Measurements from ENCODE around the gene NPIPB4.
"Not testable (repeated sequence)": the region's sequence is repeated elsewhere in the genome, so short reads cannot be mapped to it uniquely, and the experiment has no call there.

NPIPB4 gene

DNA sequence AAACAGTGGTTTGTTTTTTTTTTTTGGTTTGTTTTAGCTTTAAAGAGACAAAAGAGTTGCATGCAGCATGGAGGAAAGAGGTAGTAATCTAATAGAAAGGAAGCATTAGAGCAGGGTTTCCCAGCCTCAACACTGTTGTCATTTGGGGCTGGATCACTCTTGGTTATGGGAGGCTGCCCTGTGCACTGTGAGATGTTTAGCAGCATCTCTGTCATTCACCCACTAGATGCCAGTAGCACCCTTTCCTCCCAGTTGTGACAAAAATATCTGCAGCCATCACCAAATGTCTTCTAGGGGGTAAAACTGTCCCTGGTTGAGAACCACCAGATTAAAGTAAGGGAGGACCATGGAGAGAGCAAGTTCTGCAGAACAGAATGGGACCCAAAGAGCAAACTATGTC is 40.5 kb downstream of the NPIPB4 start:
- H3K27me3 ChIP-seq; H3K36me3 ChIP-seq; H3K27ac ChIP-seq; H3K4me3 ChIP-seq (ENCODE audit: low read depth in 1 of 2, low read length in 1 of 2); H3K9me3 ChIP-seq; H3K4me1 ChIP-seq (ENCODE audit: control insufficient read depth in 1 of 2, insufficient read depth in 1 of 2, low read depth in 1 of 2, low read length in 1 of 2): not testable (repeated sequence)

DNA sequence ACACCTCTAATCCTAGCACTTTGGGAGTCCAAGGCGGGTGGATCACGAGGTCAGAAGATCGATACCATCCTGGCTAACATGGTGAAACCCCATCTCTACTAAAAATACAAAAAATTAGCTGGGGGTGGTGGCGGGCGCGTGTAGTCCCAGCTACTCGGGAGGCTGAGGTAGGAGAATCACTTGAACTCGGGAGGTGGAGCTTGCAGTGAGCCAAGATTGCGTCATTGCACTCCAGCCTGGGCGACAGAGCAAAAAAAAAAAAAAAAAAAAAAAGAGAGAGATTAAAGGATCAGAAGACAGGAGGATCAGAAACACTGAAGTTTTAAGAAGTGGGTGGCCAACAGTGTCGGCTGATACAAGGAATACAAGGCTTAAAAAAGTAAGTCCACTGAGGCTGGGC is 41.9 kb downstream of the NPIPB4 start:
- H3K27me3 ChIP-seq; H3K9me3 ChIP-seq; H3K36me3 ChIP-seq; H3K4me3 ChIP-seq (ENCODE audit: low read depth in 1 of 2, low read length in 1 of 2); H3K27ac ChIP-seq; H3K4me1 ChIP-seq (ENCODE audit: control insufficient read depth in 1 of 2, insufficient read depth in 1 of 2, low read depth in 1 of 2, low read length in 1 of 2): not testable (repeated sequence)

DNA sequence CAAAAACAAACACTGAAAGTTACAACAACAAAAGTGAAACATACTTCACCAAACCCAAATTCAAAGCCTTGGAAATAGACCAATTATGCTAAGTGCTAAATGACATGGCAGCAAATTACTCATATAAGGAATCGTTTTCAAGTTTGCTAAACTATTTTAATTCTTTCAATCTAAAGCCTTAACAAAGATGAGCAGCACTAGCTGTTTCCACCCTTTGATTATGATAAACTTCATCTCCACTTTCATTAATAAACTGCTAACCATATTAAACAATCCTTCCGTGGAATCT is 55.2 kb downstream of the NPIPB4 start:
- H3K4me1 ChIP-seq (ENCODE audit: control insufficient read depth in 1 of 2, insufficient read depth in 1 of 2, low read depth in 1 of 2, low read length in 1 of 2); H3K27me3 ChIP-seq; H3K9me3 ChIP-seq; H3K36me3 ChIP-seq; H3K27ac ChIP-seq; H3K4me3 ChIP-seq (ENCODE audit: low read depth in 1 of 2, low read length in 1 of 2): not testable (repeated sequence)

DNA sequence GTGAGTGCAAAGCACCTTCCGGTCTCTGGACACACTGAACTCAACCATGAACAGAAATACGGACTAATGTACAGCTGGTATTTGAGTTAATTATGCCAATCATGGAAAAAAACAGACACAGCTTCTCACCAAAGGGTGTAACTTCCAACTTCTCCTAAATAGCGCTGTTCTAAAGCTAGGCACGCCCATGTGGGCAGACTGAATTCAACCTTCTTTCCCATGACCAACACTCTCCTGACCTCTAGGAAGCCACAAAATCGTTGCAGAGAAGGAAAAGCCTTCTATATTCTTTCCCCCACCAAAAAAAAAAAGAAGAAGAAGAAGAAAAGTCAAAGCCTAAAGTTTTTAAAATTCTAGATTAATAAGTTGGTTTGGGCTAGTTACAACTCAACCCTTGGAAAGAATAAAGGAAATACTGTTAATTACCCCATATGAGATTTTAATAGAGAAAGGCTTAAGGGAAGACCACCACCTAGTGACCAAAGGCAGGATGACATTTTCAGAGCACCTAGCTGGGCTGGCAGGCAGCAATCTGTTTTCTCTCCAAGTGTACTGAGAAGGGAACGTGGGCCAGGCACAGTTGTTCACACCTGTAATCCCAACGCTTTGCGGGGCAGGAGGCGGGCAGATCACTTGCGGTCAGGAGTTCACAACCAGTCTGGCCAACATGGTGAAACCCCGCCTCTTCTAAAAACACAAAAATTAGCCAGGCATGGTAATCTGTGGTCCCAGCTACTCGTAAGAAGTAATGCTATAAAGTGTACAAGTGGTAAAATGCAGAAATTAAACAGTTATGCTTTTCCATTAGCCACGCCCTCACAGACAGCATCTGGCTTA is 55.8 kb downstream of the NPIPB4 start:
- H3K9me3 ChIP-seq; H3K4me3 ChIP-seq (ENCODE audit: low read depth in 1 of 2, low read length in 1 of 2); H3K27ac ChIP-seq; H3K4me1 ChIP-seq (ENCODE audit: control insufficient read depth in 1 of 2, insufficient read depth in 1 of 2, low read depth in 1 of 2, low read length in 1 of 2); H3K36me3 ChIP-seq; H3K27me3 ChIP-seq: not testable (repeated sequence)
- TF ChIP-seq, protein P1, sequence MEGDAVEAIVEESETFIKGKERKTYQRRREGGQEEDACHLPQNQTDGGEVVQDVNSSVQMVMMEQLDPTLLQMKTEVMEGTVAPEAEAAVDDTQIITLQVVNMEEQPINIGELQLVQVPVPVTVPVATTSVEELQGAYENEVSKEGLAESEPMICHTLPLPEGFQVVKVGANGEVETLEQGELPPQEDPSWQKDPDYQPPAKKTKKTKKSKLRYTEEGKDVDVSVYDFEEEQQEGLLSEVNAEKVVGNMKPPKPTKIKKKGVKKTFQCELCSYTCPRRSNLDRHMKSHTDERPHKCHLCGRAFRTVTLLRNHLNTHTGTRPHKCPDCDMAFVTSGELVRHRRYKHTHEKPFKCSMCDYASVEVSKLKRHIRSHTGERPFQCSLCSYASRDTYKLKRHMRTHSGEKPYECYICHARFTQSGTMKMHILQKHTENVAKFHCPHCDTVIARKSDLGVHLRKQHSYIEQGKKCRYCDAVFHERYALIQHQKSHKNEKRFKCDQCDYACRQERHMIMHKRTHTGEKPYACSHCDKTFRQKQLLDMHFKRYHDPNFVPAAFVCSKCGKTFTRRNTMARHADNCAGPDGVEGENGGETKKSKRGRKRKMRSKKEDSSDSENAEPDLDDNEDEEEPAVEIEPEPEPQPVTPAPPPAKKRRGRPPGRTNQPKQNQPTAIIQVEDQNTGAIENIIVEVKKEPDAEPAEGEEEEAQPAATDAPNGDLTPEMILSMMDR (IDR thresholded peaks at IDR 0.05) = peak; percentile 60

DNA sequence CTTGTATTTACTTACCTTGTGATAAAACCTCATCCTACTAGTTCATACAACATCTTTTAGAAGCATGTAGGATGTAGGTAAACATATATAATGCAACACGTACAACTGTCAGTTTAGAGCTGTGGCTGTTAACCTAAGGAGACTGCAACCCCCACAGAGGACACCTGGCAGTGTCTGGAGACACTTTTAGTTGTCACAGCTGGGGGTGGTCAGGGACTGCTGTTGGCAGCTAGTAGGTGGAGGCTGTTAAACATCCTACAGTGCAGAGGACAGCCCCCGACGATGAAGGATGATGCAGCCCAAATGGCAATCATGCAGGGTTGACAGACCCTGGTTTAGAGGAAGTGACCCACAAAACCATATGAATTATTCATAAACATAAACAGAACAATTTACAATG is 59.0 kb downstream of the NPIPB4 start:
- not testable (repeated sequence) for H3K27me3 ChIP-seq; H3K4me3 ChIP-seq (ENCODE audit: low read depth in 1 of 2, low read length in 1 of 2); H3K36me3 ChIP-seq; H3K27ac ChIP-seq; H3K9me3 ChIP-seq; H3K4me1 ChIP-seq (ENCODE audit: control insufficient read depth in 1 of 2, insufficient read depth in 1 of 2, low read depth in 1 of 2, low read length in 1 of 2)

DNA sequence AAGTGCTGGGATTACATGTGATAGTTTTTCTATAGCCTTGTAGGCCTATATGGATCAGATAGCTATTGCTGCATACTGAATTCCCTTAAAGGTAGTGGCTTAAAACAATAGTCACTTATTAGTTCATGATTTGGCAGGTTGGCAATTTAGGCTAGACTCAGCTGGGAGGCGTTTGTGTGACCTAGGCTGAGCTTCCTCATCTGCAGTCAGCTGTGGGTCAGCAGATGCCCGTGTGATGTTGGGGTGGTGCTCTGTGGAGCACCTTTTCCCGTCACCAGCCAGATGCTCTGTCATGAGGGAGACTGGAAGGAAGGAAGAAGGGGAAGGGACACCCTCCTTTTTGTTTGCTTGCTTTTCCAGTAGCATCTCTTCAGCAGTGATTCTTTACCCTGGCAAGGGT is 64.2 kb downstream of the NPIPB4 start:
- H3K36me3 ChIP-seq; H3K27me3 ChIP-seq; H3K27ac ChIP-seq; H3K9me3 ChIP-seq; H3K4me1 ChIP-seq (ENCODE audit: control insufficient read depth in 1 of 2, insufficient read depth in 1 of 2, low read depth in 1 of 2, low read length in 1 of 2); H3K4me3 ChIP-seq (ENCODE audit: low read depth in 1 of 2, low read length in 1 of 2): not testable (repeated sequence)

DNA sequence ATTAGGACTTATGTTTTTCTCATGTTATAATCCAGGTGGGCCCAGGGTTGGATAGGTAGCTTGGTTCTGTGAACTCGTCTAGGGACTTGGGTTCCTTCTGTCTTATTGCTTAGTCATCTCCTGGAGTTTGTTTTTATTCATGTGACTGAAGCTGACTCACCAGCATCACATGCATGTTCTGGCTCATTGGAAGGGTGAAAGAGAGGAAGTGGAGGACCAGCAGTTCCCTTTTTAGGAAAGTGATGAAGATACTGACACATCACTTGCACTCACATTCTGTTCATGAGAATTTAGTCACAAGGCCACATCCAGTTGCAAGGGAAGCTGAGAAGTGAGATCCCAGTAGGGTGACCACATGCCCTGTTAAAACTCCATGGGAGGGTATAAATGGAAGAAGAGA is 67.0 kb downstream of the NPIPB4 start:
- not testable (repeated sequence) for H3K4me3 ChIP-seq (ENCODE audit: low read depth in 1 of 2, low read length in 1 of 2); H3K9me3 ChIP-seq; H3K27me3 ChIP-seq; H3K4me1 ChIP-seq (ENCODE audit: control insufficient read depth in 1 of 2, insufficient read depth in 1 of 2, low read depth in 1 of 2, low read length in 1 of 2); H3K36me3 ChIP-seq
- H3K27ac ChIP-seq = peak overlapping the region; percentile 67

All from neutrophil (primary cell).